K562 (cell line): ENCODE results near the gene OLFML2A. TPM values are rescaled to one million over a fixed set of nuclear protein-coding genes. Genes with fewer than 3 reads are reported as not detected.

ENCODE experiments used
- ATAC-seq: fragments of 200-7000 bp; cut with Tn5 transposase; 3 replicates; pipeline ENCODE4 v1.9.1; 2020; ENCODE audit warnings: moderate library complexity
- BruUV-seq: library from RNA; stranded (reverse); fragments of 400-500 nt; replicated peaks from 2 replicates; lab custom pipeline; 2021; lab: Mats Ljungman, UMichigan
- CTCF ChIA-PET: fragments of 300-600 bp; formaldehyde crosslinking; extraction: SDS; loops from one replicate; lab custom pipeline; 2021; ENCODE audit warnings: low intra/inter-chr PET ratio; lab: Yijun Ruan, JAX
- POLR2A ChIA-PET: fragments of 300-600, 350-650 bp; sonication (Branson Sonifier 250); formaldehyde crosslinking; extraction: SDS; loops from one replicate; lab custom pipeline; 2021; ENCODE audit warnings: antibody characterized with exemption, inconsistent platforms; lab: Yijun Ruan, JAX
- DNase-seq, 4 experiments: peaks; one replicate each; pipeline versions ENCODE4 v3.0.0 to v3.0.0-alpha.2; 2011 to 2018; ENCODE audit warnings: low spot score in 3 of 4, mixed read lengths in 3 of 4; ENCODE audit errors: extremely low read depth in 1 of 4
- FAIRE-seq: peaks from 2 replicates; lab custom pipeline; 2011; peaks lifted over from hg19 to GRCh38; lab: Jason Lieb, UNC
- H2AFZ ChIP-seq: 2 replicates; pipeline ENCODE4 v1.6.0; 2011; ENCODE audit warnings: low read depth, low read length, control low read depth, inconsistent platforms
- H3K27ac ChIP-seq: fragments of 200-600 bp; 3 replicates; pipeline ENCODE4 v1.8.0; 2011; ENCODE audit warnings: low read depth, mild to moderate bottlenecking, control low read depth, inconsistent platforms, low read length, moderate library complexity, mixed read lengths; ENCODE audit errors: extremely low read depth
- H3K27me3 ChIP-seq, 2 experiments: fragments of 300-600 bp in 1 of 2; 2 replicates in 1 of 2; 3 replicates in 1 of 2; pipeline versions ENCODE4 v1.6.0 to v1.8.0; 2011; ENCODE audit warnings: inconsistent platforms in 2 of 2, low read length in 2 of 2, mild to moderate bottlenecking in 1 of 2, mixed read lengths in 1 of 2, moderate library complexity in 1 of 2; ENCODE audit not compliant: control insufficient read depth in 2 of 2, insufficient read depth in 2 of 2
- H3K36me3 ChIP-seq: fragments of 300-600 bp; 3 replicates; pipeline ENCODE4 v1.8.0; 2011; ENCODE audit warnings: mild to moderate bottlenecking, low read length, inconsistent platforms; ENCODE audit not compliant: control insufficient read depth, insufficient read depth
- H3K4me1 ChIP-seq, 2 experiments: fragments of 200-600 bp in 1 of 2; replicated peaks in 1 of 2; 2 replicates in 1 of 2; 3 replicates in 1 of 2; pipeline versions ENCODE4 v1.5.1 to v1.8.0; 2011; ENCODE audit warnings: inconsistent platforms in 2 of 2, low read length in 2 of 2, mild to moderate bottlenecking in 1 of 2, mixed read lengths in 1 of 2, moderate library complexity in 1 of 2; ENCODE audit not compliant: control insufficient read depth in 2 of 2, insufficient read depth in 2 of 2
- H3K4me2 ChIP-seq: 2 replicates; pipeline ENCODE4 v1.6.1; 2011; ENCODE audit warnings: low read length, control low read depth, inconsistent platforms, mixed read lengths; ENCODE audit not compliant: insufficient read depth
- H3K4me3 ChIP-seq: fragments of 200-600 bp; sonication (generic), shearing (Covaris generic); 2 replicates; pipeline ENCODE4 v1.5.1; 2016; ENCODE audit warnings: control low read depth, inconsistent platforms
- H3K79me2 ChIP-seq: fragments of 200-600 bp; 3 replicates; pipeline ENCODE4 v1.8.0; 2011; ENCODE audit warnings: low read length, inconsistent platforms; ENCODE audit not compliant: control insufficient read depth, insufficient read depth
- H3K9ac ChIP-seq, 2 experiments: 2 replicates each; pipeline versions ENCODE4 v1.6.0 to v1.6.1; 2011; ENCODE audit warnings: low read depth in 2 of 2, low read length in 2 of 2, control low read depth in 1 of 2, inconsistent platforms in 1 of 2, mild to moderate bottlenecking in 1 of 2, mixed read lengths in 1 of 2; ENCODE audit not compliant: insufficient read depth in 1 of 2
- H3K9me1 ChIP-seq: one replicate; pipeline ENCODE4 v1.6.0; 2011; ENCODE audit warnings: inconsistent platforms, mild to moderate bottlenecking, low read length, moderate library complexity; ENCODE audit not compliant: control insufficient read depth, insufficient read depth
- H3K9me3 ChIP-seq: replicated peaks from 2 replicates; pipeline ENCODE4 v1.5.1; 2011; ENCODE audit warnings: low read depth, low read length, inconsistent platforms; ENCODE audit not compliant: control insufficient read depth, insufficient read depth
- H4K20me1 ChIP-seq: replicated peaks from 2 replicates; pipeline ENCODE4 v1.6.1; 2011; ENCODE audit warnings: low read length, inconsistent platforms, mixed read lengths; ENCODE audit not compliant: control insufficient read depth, insufficient read depth
- ARID3A ChIP-seq: IDR thresholded peaks from 2 replicates; pipeline ENCODE4 v1.6.1; 2012; ENCODE audit warnings: low read depth, low read length, improper control_type of control experiment, borderline replicate concordance
- CBX2 ChIP-seq: fragments of 200-600 bp; sonication (generic); IDR thresholded peaks from one replicate; pipeline ENCODE4 v1.6.1; 2012; ENCODE audit warnings: mild to moderate bottlenecking, low read length, inconsistent platforms; ENCODE audit not compliant: insufficient read depth, poor library complexity, severe bottlenecking
- CHCHD3 ChIP-seq: fragments of 250-450 bp; sonication (Bioruptor Pico); IDR thresholded peaks from 2 replicates; pipeline ENCODE4 v2.1.2; 2022; ENCODE audit warnings: mild to moderate bottlenecking
- CTCFL ChIP-seq: IDR thresholded peaks from 2 replicates; pipeline ENCODE4 v1.6.1; 2011; ENCODE audit warnings: borderline replicate concordance, low read depth, mild to moderate bottlenecking, moderate library complexity, low read length; ENCODE audit not compliant: insufficient read depth, poor library complexity, severe bottlenecking
- DACH1 ChIP-seq: fragments of 450-650 bp; IDR thresholded peaks from 2 replicates; pipeline ENCODE4 v1.6.1; 2018; ENCODE audit not compliant: partially characterized antibody
- HMGN3 ChIP-seq: IDR thresholded peaks from 2 replicates; pipeline ENCODE4 v1.6.1; 2011; ENCODE audit warnings: borderline replicate concordance, low read depth, mild to moderate bottlenecking, mixed read lengths, low read length; ENCODE audit not compliant: insufficient read length; ENCODE audit errors: extremely low read depth
- MCM5 ChIP-seq: fragments of 450-650 bp; IDR thresholded peaks from 2 replicates; pipeline ENCODE4 v1.6.1; 2016; ENCODE audit warnings: low read depth
- PCBP1 ChIP-seq: fragments of 200-400 bp; formaldehyde crosslinking; IDR thresholded peaks from 2 replicates; pipeline ENCODE4 v1.6.1; 2018; ENCODE audit warnings: mild to moderate bottlenecking, low read depth, low read length; ENCODE audit not compliant: poor library complexity, severe bottlenecking
- POLR2G ChIP-seq: fragments of 200-400 bp; formaldehyde crosslinking; IDR thresholded peaks from 2 replicates; pipeline ENCODE4 v1.6.1; 2017; ENCODE audit warnings: low read depth, mild to moderate bottlenecking, antibody characterized with exemption, low read length, moderate library complexity
- PTBP1 ChIP-seq: fragments of 200-400 bp; formaldehyde crosslinking; IDR thresholded peaks from 2 replicates; pipeline ENCODE4 v1.6.1; 2017; ENCODE audit warnings: low read depth, low read length
- SMC3 ChIP-seq: conservative IDR thresholded peaks from 2 replicates; pipeline ENCODE4 v1.6.1; 2011; ENCODE audit warnings: low read depth, low read length, improper control_type of control experiment; ENCODE audit not compliant: insufficient read depth
- SPI1 ChIP-seq: IDR thresholded peaks from 2 replicates; pipeline ENCODE4 v1.6.1; 2011; ENCODE audit warnings: low read depth, low read length, control low read depth, borderline replicate concordance
- TAF7 ChIP-seq: fragments of 450-650 bp; IDR thresholded peaks from 2 replicates; pipeline ENCODE4 v1.6.1; 2016; ENCODE audit warnings: missing genetic modification characterization, missing compliant biosample characterization
- ZNF133 ChIP-seq: fragments of 250-450 bp; sonication (Bioruptor Pico); IDR thresholded peaks from 2 replicates; pipeline ENCODE4 v1.4.0; 2020; ENCODE audit warnings: mild to moderate bottlenecking
- ZNF282 ChIP-seq: sonication (generic); formaldehyde crosslinking; IDR thresholded peaks from 2 replicates; pipeline ENCODE4 v1.8.1; 2023; ENCODE audit warnings: missing genetic modification reagents
- WGBS: fragments of 100-300 bp; shearing (Covaris generic); methylation state at CpG from one replicate; pipeline ENCODE4 v1.1.6; 2016; ENCODE audit warnings: low coverage, mixed read lengths; ENCODE audit not compliant: insufficient coverage; ENCODE audit errors: missing lambda C conversion rate; 5-methylcytosine and 5-hydroxymethylcytosine counted together
- in situ Hi-C: fragments of 300-500 bp; cut with MboI; formaldehyde crosslinking; loops from 4 replicates; pipeline ENCODE4 v1.15.0; 2018; ENCODE audit warnings: inconsistent platforms, mixed read lengths
- intact Hi-C: fragments of 100-400 bp; cut with micrococcal nuclease; formaldehyde crosslinking; loops from 2 replicates; pipeline ENCODE4 v1.14.2; 2022
- polyA plus RNA-seq, 8 experiments: library from polyadenylated mRNA; depleted of rRNA in 4 of 8; stranded (reverse) in 5 of 8; unstranded in 3 of 8; fragments of >200 nt; fragmentation: Nextera tagmentation in 2 of 8; fragmentation: Illumina TruSeq in 1 of 8; extraction: Ambion mirVana in 2 of 8; extraction: Trizol in 1 of 8; gene quantifications; 2 replicates each; pipeline versions ENCODE4 v1.2.1 to v1.2.3, GENCODE V29; 2011 to 2014; ENCODE audit warnings: inconsistent platforms in 1 of 8, missing spikeins in 1 of 8
- total RNA-seq, 7 experiments: library from RNA; depleted of rRNA in 6 of 7; stranded (reverse); fragments of >200 nt in 6 of 7; fragmentation: Illumina TruSeq in 2 of 7; extraction: Trizol in 2 of 7; gene quantifications; 2 replicates each; pipeline versions ENCODE4 v1.2.1 to v1.2.3, GENCODE V29; 2011 to 2021; ENCODE audit warnings: low replicate concordance in 1 of 7

OLFML2A gene
- total and polyA plus RNA-seq, 9 of the 15 experiments (the other 6 are each of a cell fraction or from before 2014, with no cell fraction given), result 0.16 TPM; not detected in 8

- CTCF ChIA-PET, result interaction anchor here (0.6 kb wide), 1 partner anchor 12 kb away, joined by 3 read pairs; no protein-coding TSS in a partner anchor
- no TSS peak for BruUV-seq
- FAIRE-seq (peak; percentile 48), ATAC-seq (peak; percentile 73), DNase-seq (peak in 3 of 4 experiments; percentile 26 to 61 (median 58))
- Histone ChIP-seq H3K4me2 (no peak overlapping the region), H3K79me2 (no peaks in the 10 kb centered on the region), H3K36me3 (no peaks in the 10 kb centered on the region), H3K9ac (peak overlapping the region in 1 of 2 experiments; percentile 54; a peak in 2 of 4 replicates), H4K20me1 (no peaks in the 10 kb centered on the region), H3K9me3 (no peaks in the 10 kb centered on the region), H3K9me1 (no peaks in the 10 kb centered on the region), H3K27ac (no peak overlapping the region), H3K4me1 (peaks cover 0 to 21% of the 10 kb centered on the region in 2 experiments; a peak in 3 of 5 replicates), H2AFZ (peak overlapping the region; percentile 18), H3K4me3 (no peak overlapping the region), H3K27me3 (no peaks in the 10 kb centered on the region)
- intact Hi-C loops (no loop called here), in situ Hi-C loops (loop anchor here (5.0 to 10.0 kb wide), 2 partner anchors 46 to 218 kb away; no protein-coding TSS in a partner anchor)
- WGBS, result 40% methylated on average over 16 of the region's 18 CpGs
- POLR2A ChIA-PET, result interaction anchor here (0.6 to 1.4 kb wide), 6 partner anchors 8 to 1980 kb away, joined by 3 to 6 read pairs (median 5); no protein-coding TSS in a partner anchor
- TF ChIP-seq MCM5 (no peak), SPI1 (0 out of 2 replicates have a peak, but pooled peaks have one; percentile 20), CTCFL (peak; percentile 50), TAF7 (tag) (no peak), ARID3A (0 out of 2 replicates have a peak, but pooled peaks have one; percentile 34), ZNF133 (CRISPR knock-in tag) (no peak), HMGN3 (peak; percentile 34), ZNF282 (CRISPR knock-in tag) (no peak), PTBP1 (no peak), CHCHD3 (CRISPR knock-in tag) (no peak), DACH1 (peak; percentile 78), PCBP1 (peak; percentile 56), POLR2G (no peak), CBX2 (no peak), SMC3 (0 out of 2 replicates have a peak, but pooled peaks have one; percentile 17)
Measured at GRCh38 chr9:124840300-124840833, 63.4 kb downstream of the OLFML2A start.
